Activated CD8-positive, alpha-beta memory T cell treated with anti-CD3 and anti-CD28 coated beads, Interleukin-2, amount 50 U/mL, for 1 hour (primary cell): ENCODE measurements around the gene PPP2R2B.

Experiments used
- DNase-seq: peaks from one replicate; pipeline ENCODE4 v3.0.0-alpha.2; 2020; ENCODE audit errors: extremely low read depth

Gene PPP2R2B

DNA sequence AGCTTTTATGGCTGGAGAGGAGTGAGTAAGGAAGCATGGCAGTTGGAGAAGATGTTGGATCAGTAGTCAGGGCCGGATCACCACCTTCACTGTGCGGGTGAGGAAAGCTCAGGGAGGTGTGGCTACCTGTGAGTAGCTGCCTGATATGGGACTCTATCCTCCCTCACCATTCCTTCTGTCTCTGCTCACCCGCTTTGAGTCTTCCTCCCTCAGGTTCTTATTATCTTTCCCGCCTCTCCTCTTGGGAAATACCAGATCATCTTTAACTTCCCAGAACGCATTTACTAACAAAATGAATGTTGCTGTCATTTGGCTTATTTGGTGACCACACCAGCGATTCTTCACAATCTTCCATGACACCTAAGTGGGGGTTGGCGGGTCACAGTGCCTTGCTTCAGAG lies 221.9 kb downstream of the PPP2R2B start:
- DNase-seq, result no peak

GRCh38 chr5:146653560-146653959 lies 225.0 kb downstream of the PPP2R2B start:
- DNase-seq, result no peak

DNA sequence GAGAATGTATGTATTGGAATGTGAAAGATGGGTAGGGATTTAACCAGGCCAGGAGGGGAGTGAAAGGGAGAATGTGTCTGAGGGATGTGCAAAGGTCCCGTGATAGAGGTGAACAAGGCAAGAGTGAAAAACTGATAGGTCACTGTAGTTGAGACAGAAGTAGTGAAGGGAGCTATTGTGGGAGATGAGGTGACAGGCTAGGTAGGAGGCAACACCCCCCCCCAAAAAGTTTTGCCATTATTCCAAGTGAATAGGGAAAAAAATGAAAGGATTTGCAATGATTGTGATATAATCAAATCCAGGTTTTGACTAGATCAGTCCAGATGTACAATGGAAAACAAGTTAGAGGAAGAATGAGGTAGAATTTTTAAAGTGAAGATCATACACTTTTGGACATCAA lies 226.0 kb downstream of the PPP2R2B start:
- DNase-seq, result no peak

GRCh38 chr5:146647656-146648199 lies 230.8 kb downstream of the PPP2R2B start:
- DNase-seq, result no peak

- DNase-seq, result no peak
Measured at GRCh38 chr5:146646441-146646840, 232.1 kb downstream of the PPP2R2B start.

- DNase-seq, result no peak
Measured at GRCh38 chr5:146645342-146645741, 233.2 kb downstream of the PPP2R2B start.

DNA sequence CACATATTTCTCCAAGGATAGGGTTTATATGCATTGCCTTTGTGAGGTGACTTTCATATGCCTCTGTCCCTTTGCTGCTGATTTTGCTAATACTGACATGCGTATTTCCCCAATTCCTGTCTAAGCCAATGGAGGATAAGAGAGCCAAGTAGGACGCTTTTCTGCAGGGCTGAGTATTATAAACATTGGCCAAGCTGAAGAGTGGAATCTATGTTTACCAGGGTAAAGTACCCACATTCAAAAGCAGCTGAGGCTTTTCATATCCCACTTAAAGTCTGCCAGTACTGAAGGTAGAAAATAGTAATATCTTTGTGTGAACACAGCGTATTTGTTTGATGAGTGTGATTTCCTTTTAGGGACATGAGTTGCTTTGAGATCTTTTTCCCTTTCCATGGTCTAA lies 233.7 kb downstream of the PPP2R2B start:
- no peak for DNase-seq

- DNase-seq, result no peak
Measured at GRCh38 chr5:146643776-146644175, 234.8 kb downstream of the PPP2R2B start.

- DNase-seq, result no peak
Measured at GRCh38 chr5:146642410-146642809, 236.1 kb downstream of the PPP2R2B start.

DNA sequence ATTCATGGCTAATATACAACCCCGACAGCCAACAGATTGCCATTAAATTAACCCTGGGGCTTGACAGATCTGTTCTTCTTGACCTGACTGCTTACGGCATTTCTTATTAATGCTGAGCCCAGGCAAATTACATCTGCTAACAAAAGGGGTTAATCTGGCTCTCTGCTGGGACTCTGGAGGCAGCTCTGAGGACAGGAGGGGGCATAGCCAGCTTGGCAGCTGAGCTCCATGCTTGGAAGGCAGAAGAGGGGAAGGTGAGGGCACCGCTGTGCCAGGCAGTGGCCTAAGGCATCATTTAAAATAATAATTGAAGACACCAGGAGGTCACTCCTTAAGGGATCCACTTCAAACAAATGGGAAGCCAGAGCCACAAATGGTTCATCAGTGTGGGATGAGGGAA lies 236.6 kb downstream of the PPP2R2B start:
- no peak for DNase-seq

GRCh38 chr5:146640285-146640896 lies 238.2 kb downstream of the PPP2R2B start:
- no peak for DNase-seq

- DNase-seq, result no peak
Measured at GRCh38 chr5:146635443-146635842, 243.1 kb downstream of the PPP2R2B start.

DNA sequence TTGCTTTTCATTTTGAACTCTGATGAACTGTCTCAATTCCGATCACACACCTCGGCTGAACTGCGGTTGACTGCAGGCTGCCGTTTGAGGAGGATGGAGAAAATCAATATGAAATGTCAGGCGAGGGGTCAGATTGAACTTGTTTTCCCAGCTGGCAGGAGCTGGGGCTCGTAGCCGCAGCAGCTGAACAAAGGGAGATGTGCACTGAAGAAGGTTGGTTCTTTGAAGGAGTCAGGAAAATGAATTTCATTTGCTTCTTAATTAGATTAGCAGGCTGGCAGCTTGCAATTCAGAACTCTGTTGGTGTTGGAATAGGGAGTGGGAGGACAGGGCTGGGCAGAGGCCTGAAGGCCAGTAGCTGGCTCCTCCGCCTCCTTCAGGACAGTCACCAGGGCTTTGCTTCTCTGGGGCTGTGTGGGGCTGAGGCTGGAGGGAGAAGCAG lies 245.2 kb downstream of the PPP2R2B start:
- DNase-seq, result no peak

DNA sequence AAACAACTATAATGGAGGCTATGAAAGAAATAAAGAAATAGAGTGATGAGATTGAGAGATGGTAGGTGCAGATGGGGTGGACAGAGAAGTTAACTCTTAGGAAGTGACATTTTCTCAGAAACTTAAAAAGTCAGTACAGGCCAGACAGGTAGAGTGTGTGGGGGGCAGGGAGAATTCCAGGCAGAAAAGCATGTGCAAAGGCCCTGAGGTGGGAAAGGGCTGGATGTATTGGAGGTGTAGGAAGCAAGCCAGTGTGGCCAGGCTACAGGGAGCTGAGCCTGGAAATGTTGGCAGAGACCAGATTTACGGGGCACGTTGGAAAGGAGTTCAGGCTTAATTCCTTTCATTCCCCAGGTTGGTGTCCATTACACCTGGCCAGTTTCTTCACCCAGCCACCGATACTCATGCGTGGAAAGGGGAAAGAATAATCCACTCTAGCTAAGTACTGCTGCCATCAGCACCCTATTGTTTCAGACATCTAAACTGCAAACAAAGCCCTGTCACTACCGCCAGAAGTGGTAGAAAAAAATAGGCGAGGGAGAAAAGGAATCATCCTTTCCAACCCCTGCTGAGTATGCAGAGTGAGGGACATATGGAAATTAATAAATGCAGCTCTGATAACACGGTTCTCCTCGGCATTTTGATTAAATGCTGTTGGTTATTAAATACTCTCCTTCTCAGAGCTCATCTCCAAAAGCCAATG lies 245.8 kb downstream of the PPP2R2B start:
- no peak for DNase-seq

DNA sequence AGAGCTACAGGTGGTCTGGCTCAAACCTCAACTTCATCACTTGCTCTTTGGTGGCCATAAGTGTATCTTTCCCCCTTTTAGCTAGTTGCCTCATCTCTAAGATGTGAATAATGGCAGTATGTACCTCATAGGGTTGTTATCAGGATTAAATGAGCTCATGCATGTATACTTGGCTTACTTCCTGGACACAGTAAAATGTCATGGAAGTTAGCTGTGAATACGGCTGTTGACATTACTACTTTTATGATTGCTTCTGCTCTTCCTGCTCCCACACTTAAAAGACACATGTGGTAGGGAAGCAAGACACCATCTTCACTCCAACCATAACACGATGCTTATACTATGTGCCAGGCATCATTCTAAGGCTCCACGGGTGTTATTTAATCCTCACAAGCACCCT lies 248.1 kb downstream of the PPP2R2B start:
- DNase-seq, result no peak

GRCh38 chr5:146628950-146629349 lies 249.6 kb downstream of the PPP2R2B start:
- no peak for DNase-seq

DNA sequence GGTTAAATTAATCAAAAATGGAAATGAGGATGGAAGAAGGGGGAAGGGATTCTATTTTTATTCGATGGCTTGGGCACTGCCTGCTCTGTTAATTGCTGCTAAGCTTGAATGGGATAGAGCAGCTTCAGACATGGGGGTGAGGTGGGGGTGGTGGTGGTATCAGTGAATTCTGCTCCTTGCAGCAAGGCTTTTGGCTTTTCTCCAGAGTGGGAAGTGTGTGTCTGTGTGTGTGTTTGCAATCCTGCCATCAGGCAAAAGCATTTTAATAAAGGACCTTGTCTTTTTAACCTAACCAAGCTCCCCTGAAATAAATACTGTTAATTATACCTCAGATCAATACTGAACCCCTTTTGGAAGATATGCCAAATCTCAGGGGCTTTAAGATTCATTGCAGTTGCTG lies 251.6 kb downstream of the PPP2R2B start:
- DNase-seq, result no peak

GRCh38 chr5:146624179-146624578 lies 254.4 kb downstream of the PPP2R2B start:
- DNase-seq, result no peak

DNA sequence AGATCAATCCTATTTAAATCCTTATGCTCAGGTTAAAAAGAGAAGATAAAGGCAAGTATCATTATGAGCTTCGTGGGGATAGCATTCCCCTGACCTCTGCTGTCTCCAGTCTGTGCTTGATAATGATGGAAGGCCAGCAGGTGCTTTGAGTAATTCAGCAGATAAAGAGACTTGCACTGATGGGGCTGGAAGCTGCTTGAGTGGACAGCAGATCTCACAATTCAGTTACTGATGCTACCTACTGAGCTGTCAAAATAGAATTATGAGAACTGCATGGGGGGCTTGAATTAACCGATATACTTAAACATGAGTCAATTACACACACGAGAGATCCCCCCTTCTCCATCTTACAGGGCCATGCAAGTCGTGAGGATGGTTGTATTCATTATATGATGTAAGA lies 254.9 kb downstream of the PPP2R2B start:
- DNase-seq, result no peak

- no peak for DNase-seq
Measured at GRCh38 chr5:146623009-146623408, 255.5 kb downstream of the PPP2R2B start.

DNA sequence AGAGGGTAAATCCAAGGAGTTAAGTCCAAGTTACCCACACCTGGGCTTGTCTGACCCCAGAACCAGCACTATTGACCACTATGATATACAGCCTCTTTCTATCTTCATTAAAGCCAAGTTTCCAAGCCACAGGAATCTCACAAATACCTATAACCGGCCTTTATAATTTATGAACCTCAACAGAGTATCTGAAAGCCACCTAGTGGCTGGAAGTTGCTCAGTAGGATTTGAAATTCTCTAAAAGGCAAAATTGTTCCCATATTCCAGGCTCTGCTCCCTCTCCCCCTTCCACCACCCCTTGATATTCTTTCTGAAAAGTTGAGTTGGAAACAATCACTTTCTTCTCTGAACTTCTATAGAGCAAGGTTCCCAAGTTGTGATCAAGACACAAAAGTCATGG lies 256.2 kb downstream of the PPP2R2B start:
- DNase-seq, result no peak

DNA sequence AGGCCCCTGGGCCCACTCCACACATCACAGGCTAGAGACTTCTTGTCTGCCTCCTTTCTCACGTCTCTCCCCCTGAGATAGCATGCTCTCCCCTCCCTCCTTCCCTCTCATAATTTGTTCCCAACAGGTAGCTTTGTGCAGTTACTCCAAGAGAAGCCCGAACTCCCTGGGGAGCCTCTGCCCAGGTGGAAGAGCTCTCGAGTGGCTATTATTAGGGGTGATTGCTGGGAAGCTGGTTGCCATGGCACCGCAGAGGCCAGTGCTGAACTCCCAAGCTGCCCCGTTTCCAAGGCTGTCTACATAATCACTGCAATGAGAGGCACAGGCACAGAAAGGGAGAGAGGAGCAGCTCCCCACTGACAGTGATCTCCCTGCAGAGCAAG lies 257.9 kb downstream of the PPP2R2B start:
- no peak for DNase-seq

DNA sequence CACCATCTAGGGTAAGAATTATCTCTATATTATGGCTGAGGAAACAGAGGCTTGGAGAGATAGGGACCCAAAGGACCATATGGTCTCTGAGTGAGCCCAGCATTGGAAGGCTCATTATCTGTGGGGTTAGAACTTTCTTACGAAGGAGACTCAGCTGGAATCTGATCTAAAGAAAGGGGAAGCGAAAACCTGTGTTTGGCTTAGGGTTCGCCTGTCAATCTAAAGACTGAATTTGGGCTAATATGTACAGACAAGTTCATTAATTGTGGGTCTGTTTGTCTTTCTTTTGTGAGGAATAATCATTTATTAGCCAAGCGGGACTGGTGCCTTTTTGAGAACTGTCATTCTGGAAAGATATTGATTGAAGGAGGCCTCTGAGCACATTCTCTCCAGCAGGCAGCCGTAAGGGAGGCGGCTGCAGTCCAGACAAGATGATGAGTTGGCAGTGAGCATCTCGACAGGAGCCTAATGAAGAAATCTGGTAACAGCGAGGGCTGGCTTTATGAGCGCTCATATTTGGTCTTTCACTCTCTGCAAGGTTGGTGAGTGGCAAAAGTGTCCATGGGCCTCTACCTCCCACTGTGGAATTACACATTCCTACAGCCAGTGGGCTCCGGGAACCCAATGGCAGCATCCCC lies 258.4 kb downstream of the PPP2R2B start:
- DNase-seq, result no peak
